GM19351 (cell line): Measurements from ENCODE around the gene INO80C.
"Not testable (repeated sequence)": the region's sequence is repeated elsewhere in the genome, so short reads cannot be mapped to it uniquely, and the experiment has no call there.

Experiments used
- ATAC-seq: cut with Tn5 transposase; IDR thresholded peaks from one replicate; pipeline ENCODE4 v1.9.1; 2021; ENCODE audit warnings: mild to moderate bottlenecking, moderate library complexity; ENCODE audit not compliant: unreplicated experiment

Gene INO80C

GRCh38 chr18:35463827-35464226 is 33.9 kb downstream of the INO80C start:
- ATAC-seq = no peak

DNA sequence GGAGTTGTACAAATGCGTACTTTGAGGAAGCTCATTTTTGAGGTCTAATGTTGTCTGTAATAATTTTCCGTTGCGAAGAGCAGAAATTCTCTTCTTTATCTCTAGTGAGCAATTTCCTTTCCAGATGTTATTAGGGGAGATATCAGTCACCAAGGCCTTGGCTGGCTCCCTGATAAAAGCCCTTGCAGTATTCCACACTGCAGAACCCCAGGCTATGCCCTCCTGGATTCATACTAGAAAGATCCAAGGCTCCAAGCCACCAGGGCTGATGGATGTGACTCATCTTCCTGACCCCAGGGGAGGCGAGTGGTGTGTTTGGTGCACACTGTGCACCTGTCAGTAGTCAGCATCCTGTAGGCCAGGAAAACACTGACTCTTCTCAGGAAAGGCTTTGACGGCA is 34.7 kb downstream of the INO80C start:
- ATAC-seq = no peak

- ATAC-seq = no peak
Observed at GRCh38 chr18:35460736-35461161, 37.0 kb downstream of the INO80C start.

DNA sequence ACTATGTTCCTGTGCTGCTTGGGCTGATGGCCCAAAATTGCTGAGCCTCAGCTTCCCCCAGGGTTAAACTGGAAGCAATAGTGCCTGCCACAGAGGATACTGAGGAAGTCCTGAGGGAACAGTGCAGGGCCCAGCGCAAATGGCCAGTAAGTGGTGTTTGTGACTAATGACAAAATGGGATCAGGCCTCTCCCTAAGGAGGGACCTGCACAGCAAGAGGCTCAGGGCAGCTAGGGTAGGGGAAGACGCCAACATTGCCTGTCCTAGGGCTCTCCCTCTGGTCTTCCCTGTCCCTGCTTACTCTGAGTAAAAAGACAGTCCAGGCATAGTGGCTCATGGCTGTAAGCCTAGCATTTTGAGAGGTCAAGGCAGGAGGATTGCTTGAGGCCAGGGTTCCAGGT is 37.8 kb downstream of the INO80C start:
- ATAC-seq = no peak

DNA sequence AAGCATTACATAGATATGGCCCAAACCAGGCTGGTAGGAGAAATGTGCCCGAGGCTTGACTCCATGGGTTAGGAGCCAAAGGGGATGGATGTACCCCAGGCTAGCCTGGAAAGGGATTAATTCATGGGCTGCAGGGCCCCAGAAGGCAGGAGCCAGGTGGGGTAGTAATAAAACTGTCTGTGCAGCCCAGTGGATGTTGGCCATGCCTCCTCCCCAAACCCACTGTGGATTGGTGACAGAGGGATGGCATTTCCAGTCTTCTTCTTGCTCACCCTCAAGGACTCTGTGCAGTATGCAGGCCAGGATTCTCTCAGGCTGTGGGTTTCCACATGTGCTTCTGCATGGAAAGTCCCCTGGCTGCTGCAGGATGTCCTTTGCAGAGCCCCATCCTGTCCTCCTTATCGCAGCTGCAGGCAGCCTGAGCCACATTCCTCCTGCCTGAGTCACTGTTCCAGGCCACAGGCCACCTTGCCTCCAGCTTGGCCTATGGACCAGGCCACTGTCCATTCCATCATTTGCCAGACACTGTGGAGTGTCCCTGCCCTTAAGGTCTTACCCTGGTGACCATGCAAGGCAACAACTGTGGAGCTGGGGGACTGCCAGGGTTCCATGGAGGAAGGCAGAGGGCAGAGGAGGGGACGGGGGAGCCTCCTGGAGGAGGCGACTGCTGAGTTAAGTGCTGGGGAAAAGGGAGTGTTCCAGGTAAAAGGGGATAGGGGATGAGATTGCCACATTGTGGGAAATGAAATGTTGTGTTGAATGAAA is 38.9 kb downstream of the INO80C start:
- no peak for ATAC-seq

GRCh38 chr18:35458271-35458670 is 39.5 kb downstream of the INO80C start:
- no peak for ATAC-seq

DNA sequence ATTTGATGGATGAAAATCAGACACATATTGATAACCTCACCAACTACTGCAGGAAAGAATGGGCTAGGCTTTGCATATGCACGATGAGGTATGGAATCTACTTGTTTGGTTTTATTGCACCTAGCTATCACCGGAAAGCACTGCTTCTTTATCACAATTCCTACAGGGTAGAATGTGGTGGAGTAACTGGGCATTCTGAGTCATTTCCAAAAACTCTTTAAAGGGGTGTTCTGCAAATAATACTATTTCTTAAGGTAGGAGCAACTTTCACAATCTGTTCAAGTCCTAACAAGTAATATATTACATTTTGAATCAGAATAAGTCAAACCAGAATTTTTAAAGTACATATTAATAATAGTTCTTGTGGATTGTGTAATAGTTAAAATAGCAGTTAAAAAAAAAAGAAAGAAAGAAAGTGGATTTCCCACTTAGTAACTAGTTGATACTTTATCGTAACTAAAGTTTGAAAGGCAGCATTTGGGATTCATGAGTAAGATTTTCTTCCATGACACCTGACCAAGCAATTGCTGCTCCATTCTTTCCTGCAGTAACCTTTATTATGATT is 40.5 kb downstream of the INO80C start:
- ATAC-seq = no peak

GRCh38 chr18:35455926-35456763 is 41.6 kb downstream of the INO80C start:
- no peak for ATAC-seq

DNA sequence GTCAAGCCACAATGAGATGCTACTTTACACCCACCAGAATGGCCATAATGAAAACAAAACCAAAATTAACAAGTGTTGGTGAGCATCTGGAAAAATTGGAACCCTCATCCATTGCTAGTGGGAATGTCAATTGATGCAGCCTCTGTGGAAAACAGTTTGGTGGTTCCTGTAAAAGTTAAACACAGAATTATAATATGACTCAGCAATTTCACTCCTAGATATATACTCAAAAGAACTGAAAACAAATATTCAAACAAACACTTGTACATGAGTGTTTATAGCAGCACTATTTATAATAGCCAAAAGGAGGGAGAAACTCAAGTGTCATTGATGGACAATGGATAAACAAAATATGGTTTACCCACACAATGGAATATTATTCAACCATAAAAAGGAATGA is 43.0 kb downstream of the INO80C start:
- ATAC-seq = no peak

DNA sequence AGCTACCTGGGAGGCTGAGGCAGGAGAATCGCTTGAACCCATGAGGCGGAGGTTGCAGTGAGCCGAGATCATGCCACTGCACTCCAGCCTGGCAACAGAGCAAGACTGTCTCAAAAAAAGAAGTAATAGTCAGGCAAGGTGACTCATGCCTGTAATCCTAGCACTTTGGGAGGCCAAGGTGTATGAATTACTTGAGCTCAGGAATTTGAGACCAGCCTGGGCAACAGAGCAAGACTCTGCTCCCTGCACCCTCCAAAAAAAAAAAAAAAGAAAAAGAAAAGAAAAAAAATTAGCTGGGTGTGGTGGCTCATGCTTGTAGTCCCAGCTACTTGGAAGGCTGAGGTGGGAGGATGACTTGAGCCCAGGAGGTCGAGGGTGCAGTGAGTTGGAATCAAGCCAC is 44.7 kb downstream of the INO80C start:
- ATAC-seq = not testable (repeated sequence)

DNA sequence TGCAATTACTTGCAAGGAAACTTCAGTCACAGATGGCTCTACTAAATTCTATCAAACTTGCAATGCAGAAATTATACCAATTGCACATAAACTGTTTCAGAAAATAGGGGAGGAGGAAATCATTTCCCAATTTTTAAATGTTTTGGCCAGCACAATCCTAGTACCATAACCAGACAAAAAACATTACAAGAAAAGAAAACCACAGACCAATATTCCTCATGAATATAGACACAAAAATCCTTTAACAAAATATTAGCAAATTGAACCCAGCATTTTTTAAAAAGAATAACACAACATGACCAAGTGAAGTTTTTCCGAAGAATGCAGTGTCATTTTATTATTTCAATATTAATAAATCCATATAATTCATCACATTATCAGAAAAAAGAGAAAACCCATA is 45.8 kb downstream of the INO80C start:
- ATAC-seq = no peak

- no peak for ATAC-seq
Observed at GRCh38 chr18:35451032-35451431, 46.7 kb downstream of the INO80C start.

GRCh38 chr18:35444636-35445035 is 53.1 kb downstream of the INO80C start:
- ATAC-seq = no peak

DNA sequence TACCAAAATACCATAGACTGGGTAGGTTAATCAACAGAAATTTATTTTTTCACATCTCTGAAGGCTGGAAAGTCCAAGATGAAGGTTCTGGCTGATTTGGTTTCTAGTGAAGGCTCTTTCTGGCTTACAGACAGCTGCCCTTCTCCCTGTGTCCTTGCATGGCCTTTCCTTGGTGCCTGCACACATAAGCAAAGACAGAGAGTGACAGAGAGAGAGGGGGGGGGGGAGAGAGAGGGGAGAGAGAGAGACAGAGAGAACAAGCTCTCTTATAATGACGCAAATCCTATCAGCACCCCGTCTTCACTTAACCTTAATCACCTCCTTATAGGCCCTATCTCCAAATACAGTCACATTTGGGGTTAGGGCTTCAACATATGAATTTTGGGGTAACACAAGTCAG is 53.9 kb downstream of the INO80C start:
- no peak for ATAC-seq

DNA sequence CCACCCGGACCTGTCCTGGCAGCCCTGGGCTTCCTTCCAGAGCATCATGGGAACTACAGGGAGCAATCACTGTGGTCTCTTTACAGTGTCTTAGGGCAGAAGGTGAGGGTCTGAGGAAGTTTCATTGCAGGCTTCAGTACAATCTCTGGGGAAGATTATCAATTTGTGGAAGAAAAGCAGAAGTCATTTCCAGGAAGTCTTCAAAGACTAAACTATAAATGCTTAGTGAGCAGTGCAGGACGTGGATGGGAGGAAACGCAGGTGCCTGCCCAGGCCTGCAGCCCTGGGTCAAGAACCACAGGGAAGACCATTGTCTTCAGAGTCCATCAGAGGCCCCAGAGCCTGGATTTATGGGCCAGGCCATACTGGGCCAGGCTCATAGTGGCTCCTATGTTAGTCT is 54.3 kb downstream of the INO80C start:
- ATAC-seq = no peak

GRCh38 chr18:35442701-35443100 is 55.1 kb downstream of the INO80C start:
- no peak for ATAC-seq

GRCh38 chr18:35441857-35442595 is 55.7 kb downstream of the INO80C start:
- no peak for ATAC-seq

DNA sequence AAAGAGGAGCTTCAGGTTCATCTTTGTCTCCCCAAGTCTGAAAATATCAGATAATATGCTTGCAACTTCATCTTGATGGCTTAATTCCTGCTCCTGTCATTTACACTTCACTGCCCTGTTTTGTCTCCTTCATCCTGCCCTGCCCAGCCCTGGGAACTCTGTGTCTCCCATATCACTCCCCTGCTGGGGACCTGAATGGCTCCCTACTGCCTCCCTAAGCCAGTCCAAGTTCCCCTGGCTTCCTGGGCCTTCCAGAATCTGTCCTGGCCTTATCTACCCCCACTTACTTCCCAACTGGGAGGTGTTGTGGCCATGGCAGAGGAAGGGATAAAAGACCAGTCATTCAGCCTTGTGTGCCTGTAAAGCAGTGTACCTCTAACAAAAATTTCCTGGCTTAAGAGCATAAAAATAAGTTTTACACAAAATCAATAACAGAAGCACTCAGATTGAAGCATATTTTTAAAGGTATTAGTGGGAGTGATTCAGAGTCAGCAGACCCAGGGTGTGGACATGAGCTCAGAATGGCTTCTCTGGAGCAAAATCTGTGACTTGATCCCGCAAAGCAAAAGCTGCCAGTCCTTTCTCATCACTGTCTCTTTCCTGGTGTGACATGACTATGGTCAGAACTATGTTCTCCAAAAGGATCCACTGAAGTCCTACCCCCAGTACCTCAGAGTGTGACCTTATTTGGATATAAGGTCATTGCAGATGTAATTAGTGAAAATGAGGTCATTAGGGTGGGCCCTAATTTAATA is 59.1 kb downstream of the INO80C start:
- no peak for ATAC-seq

GRCh38 chr18:35437836-35438235 is 59.9 kb downstream of the INO80C start:
- ATAC-seq = no peak

DNA sequence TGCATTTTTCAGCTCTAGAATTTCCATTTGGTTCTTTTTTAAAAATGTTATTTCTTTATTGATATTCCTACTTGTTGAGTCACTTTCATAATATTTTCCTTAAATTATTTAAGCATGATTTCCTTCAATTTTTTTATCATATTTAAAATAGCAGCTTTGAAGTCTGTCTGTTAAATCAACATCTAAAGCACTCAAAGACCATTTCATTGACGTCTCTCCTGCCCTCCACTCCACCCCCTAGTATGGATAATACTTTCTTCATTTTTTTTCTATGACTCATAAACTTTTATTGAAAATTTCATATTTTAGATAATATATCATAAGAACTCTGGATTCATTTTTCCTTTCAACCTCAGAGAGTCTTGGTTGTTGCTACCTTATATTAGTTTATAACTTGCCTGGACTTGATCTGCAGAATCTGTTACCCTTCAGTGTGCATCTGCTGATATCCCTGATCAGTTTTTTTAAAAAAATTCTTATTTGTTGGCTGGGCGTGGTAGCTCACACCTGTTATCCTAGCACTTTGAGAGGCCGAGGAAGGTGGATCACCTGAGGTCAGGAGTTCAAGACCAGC is 61.6 kb downstream of the INO80C start:
- ATAC-seq = no peak
